ENCODE data around the gene MT3. TPM values are rescaled to one million over a fixed set of nuclear protein-coding genes. Genes with fewer than 3 reads are reported as not detected.

Gene MT3
- total RNA-seq, 6 experiments from 2014 or later: not detected

DNA sequence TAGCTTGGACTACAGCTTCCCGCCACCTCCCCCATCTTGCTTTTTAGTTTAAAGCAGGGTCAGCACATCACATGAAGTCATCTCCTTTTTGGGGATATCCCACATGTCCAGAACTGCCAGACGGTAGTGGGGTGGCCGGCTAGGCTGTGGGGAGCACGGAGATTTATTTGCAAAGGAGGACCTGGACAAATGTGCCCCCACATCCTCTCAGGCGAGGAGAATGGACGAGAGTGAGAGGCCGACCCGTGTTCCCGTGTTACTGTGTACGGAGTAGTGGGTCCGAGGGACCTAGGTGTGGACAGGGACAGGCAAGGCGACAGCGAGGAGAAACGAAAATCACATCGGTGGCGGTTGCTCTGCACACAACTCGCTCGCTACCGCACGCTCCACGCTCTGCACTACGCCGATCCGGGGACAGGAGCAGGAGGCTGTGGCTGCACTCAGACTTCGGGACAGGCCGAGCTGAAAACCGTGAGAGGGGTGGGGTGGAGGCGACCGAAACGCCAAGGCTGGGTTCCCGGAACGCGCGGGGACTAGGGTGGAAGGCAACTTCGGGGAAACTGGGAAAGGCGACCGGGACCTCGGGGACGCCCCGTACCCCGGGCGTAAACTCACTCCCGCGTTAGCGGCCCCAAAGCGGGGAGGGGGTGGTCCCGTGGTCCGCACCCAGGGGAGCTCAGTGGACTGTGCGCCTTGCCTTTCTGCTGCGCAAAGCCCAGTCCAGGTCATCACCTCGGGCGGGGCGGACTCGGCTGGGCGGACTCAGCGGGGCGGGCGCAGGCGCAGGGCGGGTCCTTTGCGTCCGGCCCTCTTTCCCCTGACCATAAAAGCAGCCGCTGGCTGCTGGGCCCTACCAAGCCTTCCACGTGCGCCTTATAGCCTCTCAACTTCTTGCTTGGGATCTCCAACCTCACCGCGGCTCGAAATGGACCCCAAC is 48.8 kb downstream of the MT3 start, which contains the start of gene MT1A:
Gene MT1A, plus strand, starts transcription at position 853 of the 937 bp plus-strand sequence. Its CDS starts 73 bp downstream, at position 926.
- peaks cover 19% of the 10 kb centered on the region for H3K4me1 Mint-ChIP-seq (ENCODE audit: low read depth)
- H3K27me3 Mint-ChIP-seq (ENCODE audit: insufficient read depth): peaks cover 75% of the 10 kb centered on the region
- no peaks in the 10 kb centered on the region; the same call in 1 of the 2 replicates for H3K36me3 Mint-ChIP-seq (ENCODE audit: low read depth)
- no peak for TF ChIP-seq CTCF (IDR thresholded peaks at IDR 0.05)
- no peaks in the 10 kb centered on the region for H3K9me3 Mint-ChIP-seq
- H3K4me3 Mint-ChIP-seq: peak within 1 kb of the TSS; percentile 78
- no peak within 1 kb of the TSS for H3K27ac Mint-ChIP-seq
- no peak for DNase-seq

DNA sequence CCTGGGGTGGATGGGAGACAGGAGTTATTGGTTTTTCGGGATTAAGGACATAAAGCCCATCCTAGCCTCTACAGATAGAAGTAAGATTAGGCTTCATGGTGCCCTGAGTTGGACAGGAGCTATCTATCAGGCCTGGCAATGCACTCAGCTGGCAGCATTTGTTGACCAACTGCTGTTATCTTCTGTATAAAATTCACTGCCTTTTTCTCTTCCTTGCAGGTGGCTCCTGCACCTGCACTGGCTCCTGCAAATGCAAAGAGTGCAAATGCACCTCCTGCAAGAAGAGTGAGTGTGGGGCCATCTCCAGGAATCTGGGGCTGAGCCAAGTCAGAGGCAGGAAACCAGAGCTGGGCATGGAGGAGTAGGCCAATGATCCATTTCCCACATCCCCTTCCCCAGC is 49.7 kb downstream of the MT3 start:
- no peaks in the 10 kb centered on the region; the same call in 1 of the 2 replicates for H3K36me3 Mint-ChIP-seq (ENCODE audit: low read depth)
- DNase-seq: no peak
- peaks cover 26% of the 10 kb centered on the region for H3K4me1 Mint-ChIP-seq (ENCODE audit: low read depth)
- H3K9me3 Mint-ChIP-seq: no peaks in the 10 kb centered on the region
- no peak for TF ChIP-seq CTCF (IDR thresholded peaks at IDR 0.05)
- H3K27ac Mint-ChIP-seq: no peak overlapping the region
- peaks cover 77% of the 10 kb centered on the region for H3K27me3 Mint-ChIP-seq (ENCODE audit: insufficient read depth)
- no peak overlapping the region for H3K4me3 Mint-ChIP-seq

DNA sequence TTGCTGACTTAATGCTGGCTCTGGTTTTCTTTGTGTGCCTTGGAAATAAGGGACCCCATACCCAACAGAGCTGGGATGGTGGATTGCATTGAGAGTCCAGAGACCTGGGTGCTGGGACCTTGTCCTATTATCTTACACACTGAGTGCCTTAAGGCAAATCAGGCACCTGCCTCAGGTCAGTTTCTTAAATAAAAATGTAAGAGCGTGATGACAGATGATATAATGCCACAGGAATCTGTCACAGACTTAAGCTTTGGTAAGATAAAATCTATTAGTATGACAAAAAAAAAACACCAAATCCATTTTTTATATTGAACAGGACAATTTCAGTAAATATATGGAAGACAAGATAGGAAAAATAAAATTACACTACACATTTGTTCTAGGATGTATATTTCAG is 50.7 kb downstream of the MT3 start:
- H3K4me3 Mint-ChIP-seq: no peak overlapping the region
- H3K27ac Mint-ChIP-seq: no peak overlapping the region
- peaks cover 21% of the 10 kb centered on the region for H3K4me1 Mint-ChIP-seq (ENCODE audit: low read depth)
- no peak for TF ChIP-seq CTCF (IDR thresholded peaks at IDR 0.05)
- DNase-seq: no peak
- H3K9me3 Mint-ChIP-seq: no peaks in the 10 kb centered on the region
- no peaks in the 10 kb centered on the region; the same call in 1 of the 2 replicates for H3K36me3 Mint-ChIP-seq (ENCODE audit: low read depth)
- peaks cover 77% of the 10 kb centered on the region for H3K27me3 Mint-ChIP-seq (ENCODE audit: insufficient read depth)

Other genes starting within 250 kb of the MT3 start
- 100 to 1,000 TPM; 104 to 117 (median 112) TPM for gene AMFR, start 164.0 kb upstream of the MT3 start, total RNA-seq (2021; fragmentation: NEBNext Ultra II Directional; extraction: Animal tissue kit (Norgen Biotek cat#: 25700))
- 100 to 1,000 TPM; 114 to 150 (median 138) TPM for gene NUDT21, start 138.2 kb upstream of the MT3 start, total RNA-seq (2021; fragmentation: NEBNext Ultra II Directional; extraction: Animal tissue kit (Norgen Biotek cat#: 25700))
- 10 to 100 TPM; 62.8 to 77.0 (median 74.3) TPM for gene OGFOD1, start 138.0 kb upstream of the MT3 start, total RNA-seq (2021; fragmentation: NEBNext Ultra II Directional; extraction: Animal tissue kit (Norgen Biotek cat#: 25700))
- gene BBS2, start 69.5 kb upstream of the MT3 start, total RNA-seq (2021; fragmentation: NEBNext Ultra II Directional; extraction: Animal tissue kit (Norgen Biotek cat#: 25700)): 10 to 100 TPM; 26.2 to 33.3 (median 29.5) TPM
- not detected for gene MT4, start 24.5 kb upstream of the MT3 start, total RNA-seq (2021; fragmentation: NEBNext Ultra II Directional; extraction: Animal tissue kit (Norgen Biotek cat#: 25700))
- gene MT2A, start 19.1 kb downstream of the MT3 start, total RNA-seq (2021; fragmentation: NEBNext Ultra II Directional; extraction: Animal tissue kit (Norgen Biotek cat#: 25700)): 1,000 to 10,000 TPM in 3 of 6 experiments, 100 to 1,000 TPM in 3; 623 to 1,524 (median 1,044) TPM
- gene MT1E, start 36.3 kb downstream of the MT3 start, total RNA-seq (2021; fragmentation: NEBNext Ultra II Directional; extraction: Animal tissue kit (Norgen Biotek cat#: 25700)): 100 to 1,000 TPM; 192 to 469 (median 458) TPM
- gene MT1M, start 43.1 kb downstream of the MT3 start, total RNA-seq (2021; fragmentation: NEBNext Ultra II Directional; extraction: Animal tissue kit (Norgen Biotek cat#: 25700)): under 1 TPM in 5 of 6 experiments, not detected in 1; 0.21 to 0.41 (median 0.28) TPM
- gene MT1A, start 49.1 kb downstream of the MT3 start, total RNA-seq (2021; fragmentation: NEBNext Ultra II Directional; extraction: Animal tissue kit (Norgen Biotek cat#: 25700)): 1 to 10 TPM in 1 of 6 experiments, under 1 TPM in 1, not detected in 4; 0.50 to 1.5 TPM
- gene MT1B, start 62.4 kb downstream of the MT3 start, total RNA-seq (2021; fragmentation: NEBNext Ultra II Directional; extraction: Animal tissue kit (Norgen Biotek cat#: 25700)): not detected
- not detected for gene MT1F, start 68.4 kb downstream of the MT3 start, total RNA-seq (2021; fragmentation: NEBNext Ultra II Directional; extraction: Animal tissue kit (Norgen Biotek cat#: 25700))
- gene MT1G, start 78.5 kb downstream of the MT3 start, total RNA-seq (2021; fragmentation: NEBNext Ultra II Directional; extraction: Animal tissue kit (Norgen Biotek cat#: 25700)): under 1 TPM in 1 of 6 experiments, not detected in 5; 0.73 TPM
- not detected for gene MT1H, start 80.3 kb downstream of the MT3 start, total RNA-seq (2021; fragmentation: NEBNext Ultra II Directional; extraction: Animal tissue kit (Norgen Biotek cat#: 25700))
- gene MT1X, start 92.9 kb downstream of the MT3 start, total RNA-seq (2021; fragmentation: NEBNext Ultra II Directional; extraction: Animal tissue kit (Norgen Biotek cat#: 25700)): 10 to 100 TPM; 28.0 to 38.7 (median 33.3) TPM
- 10 to 100 TPM; 58.6 to 84.0 (median 78.8) TPM for gene NUP93, start 140.6 kb downstream of the MT3 start, total RNA-seq (2021; fragmentation: NEBNext Ultra II Directional; extraction: Animal tissue kit (Norgen Biotek cat#: 25700))

Data from HFFc6 (cell line).